ENCODE measurements around the gene APOA5. TPM values are rescaled to one million over a fixed set of nuclear protein-coding genes. Genes with fewer than 3 reads are reported as not detected.

Gene APOA5
- total and polyA plus RNA-seq, 9 of the 15 experiments (the other 6 are each of a cell fraction or from before 2014, with no cell fraction given), result not detected

DNA sequence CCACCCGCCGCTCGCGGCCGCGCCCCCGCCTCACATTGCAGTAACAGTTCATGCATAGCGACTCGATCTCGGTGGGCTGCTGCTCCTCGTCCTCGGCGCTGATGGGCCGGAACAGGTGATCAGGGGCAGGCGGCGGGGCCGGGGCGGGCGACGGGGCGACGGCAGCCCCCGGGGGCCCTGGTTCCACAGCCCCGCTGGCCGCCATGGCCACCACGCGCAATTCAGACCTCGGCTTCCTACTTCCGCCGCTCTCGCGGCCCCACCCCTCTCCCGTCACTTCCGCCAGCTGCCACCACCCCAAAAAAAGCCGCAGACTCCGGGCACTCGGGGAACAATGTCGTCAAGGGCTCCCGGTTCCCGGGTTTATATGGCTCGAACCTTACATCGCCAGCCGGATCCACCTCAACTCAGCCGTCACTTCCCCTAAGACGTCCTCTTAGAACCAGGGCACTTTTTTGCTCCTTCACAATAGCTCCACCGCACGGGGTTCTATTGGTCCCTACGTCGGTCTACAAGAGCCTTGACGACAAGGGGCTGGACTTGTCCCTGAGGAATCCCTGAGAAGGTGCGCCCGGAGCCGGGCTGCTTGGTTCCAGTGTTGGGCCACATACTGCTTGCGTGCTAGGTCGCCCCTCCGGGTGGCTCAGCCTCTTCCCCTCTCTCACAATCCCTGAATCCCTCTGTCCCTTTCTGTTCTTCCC is 3.7 kb downstream of the APOA5 start, which contains the start of gene ZPR1 (continued):
- TF ChIP-seq MTA3 (IDR thresholded peaks at IDR 0.05; ENCODE audit: borderline replicate concordance) (peak; percentile 68; the same call in 1 of the 2 replicates), ZFX (CRISPR knock-in tag; IDR thresholded peaks at IDR 0.05) (peak; percentile 52), MXI1 (IDR thresholded peaks at IDR 0.05; ENCODE audit: low read depth, low read length) (peak; percentile 90), SAP30 (IDR thresholded peaks at IDR 0.05; ENCODE audit: borderline replicate concordance, insufficient read depth, low read depth, low read length, poor library complexity, severe bottlenecking) (peak; percentile 90), SRF (CRISPR knock-in tag; IDR thresholded peaks at IDR 0.05) (peak in 1 of 2 experiments; percentile 57; a peak in 1 of 4 replicates), TEAD4 (IDR thresholded peaks at IDR 0.05; ENCODE audit: low read length) (no peak), TEAD4 (CRISPR knock-in tag; IDR thresholded peaks at IDR 0.05; ENCODE audit: borderline replicate concordance) (no peak), HMGN3 (IDR thresholded peaks at IDR 0.05; ENCODE audit: borderline replicate concordance, extremely low read depth, insufficient read length, low read depth, low read length) (peak; percentile 58), MAZ (CRISPR knock-in tag; conservative IDR thresholded peaks at IDR 0.05 in 1 of 2, IDR thresholded peaks at IDR 0.05 in 1 of 2) (peak; percentile 48 to 64; a peak in 3 of 4 replicates), NFRKB (IDR thresholded peaks at IDR 0.05; ENCODE audit: low read depth) (0 out of 2 replicates have a peak, but pooled peaks have one; percentile 19), NRF1 (conservative IDR thresholded peaks at IDR 0.05 in 1 of 2, IDR thresholded peaks at IDR 0.05 in 1 of 2) (peak in 1 of 2 experiments; percentile 39; a peak in 3 of 4 replicates), CC2D1A (IDR thresholded peaks at IDR 0.05) (0 out of 2 replicates have a peak, but pooled peaks have one; percentile 18), ZNF274 (IDR thresholded peaks at IDR 0.05; ENCODE audit: borderline replicate concordance, low read depth, low read length) (no peak), ETV1 (tag; conservative IDR thresholded peaks at IDR 0.05; ENCODE audit: low read depth) (peak; percentile 32; the same call in 1 of the 2 replicates), EGR1 (conservative IDR thresholded peaks at IDR 0.05) (0 out of 2 replicates have a peak, but pooled peaks have one; percentile 19), NEUROD1 (IDR thresholded peaks at IDR 0.05; ENCODE audit: borderline replicate concordance, low read depth, low read length, partially characterized antibody) (peak; percentile 27), PCBP1 (IDR thresholded peaks at IDR 0.05; ENCODE audit: low read depth, low read length, poor library complexity, severe bottlenecking) (peak; percentile 84), RB1 (IDR thresholded peaks at IDR 0.05; ENCODE audit: low read depth) (peak; percentile 28; the same call in 1 of the 2 replicates), SIN3A (IDR thresholded peaks at IDR 0.05; ENCODE audit: borderline replicate concordance in 2 of 2, control insufficient read depth in 1 of 2, low read depth in 2 of 2, low read length in 2 of 2) (peak; percentile 96), HNRNPL (IDR thresholded peaks at IDR 0.05; ENCODE audit: low read depth, low read length) (no peak)
- TF ChIP-seq, protein P1, sequence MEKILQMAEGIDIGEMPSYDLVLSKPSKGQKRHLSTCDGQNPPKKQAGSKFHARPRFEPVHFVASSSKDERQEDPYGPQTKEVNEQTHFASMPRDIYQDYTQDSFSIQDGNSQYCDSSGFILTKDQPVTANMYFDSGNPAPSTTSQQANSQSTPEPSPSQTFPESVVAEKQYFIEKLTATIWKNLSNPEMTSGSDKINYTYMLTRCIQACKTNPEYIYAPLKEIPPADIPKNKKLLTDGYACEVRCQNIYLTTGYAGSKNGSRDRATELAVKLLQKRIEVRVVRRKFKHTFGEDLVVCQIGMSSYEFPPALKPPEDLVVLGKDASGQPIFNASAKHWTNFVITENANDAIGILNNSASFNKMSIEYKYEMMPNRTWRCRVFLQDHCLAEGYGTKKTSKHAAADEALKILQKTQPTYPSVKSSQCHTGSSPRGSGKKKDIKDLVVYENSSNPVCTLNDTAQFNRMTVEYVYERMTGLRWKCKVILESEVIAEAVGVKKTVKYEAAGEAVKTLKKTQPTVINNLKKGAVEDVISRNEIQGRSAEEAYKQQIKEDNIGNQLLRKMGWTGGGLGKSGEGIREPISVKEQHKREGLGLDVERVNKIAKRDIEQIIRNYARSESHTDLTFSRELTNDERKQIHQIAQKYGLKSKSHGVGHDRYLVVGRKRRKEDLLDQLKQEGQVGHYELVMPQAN (IDR thresholded peaks at IDR 0.05; ENCODE audit: borderline replicate concordance), result peak; percentile 91
- TF ChIP-seq, protein P2, sequence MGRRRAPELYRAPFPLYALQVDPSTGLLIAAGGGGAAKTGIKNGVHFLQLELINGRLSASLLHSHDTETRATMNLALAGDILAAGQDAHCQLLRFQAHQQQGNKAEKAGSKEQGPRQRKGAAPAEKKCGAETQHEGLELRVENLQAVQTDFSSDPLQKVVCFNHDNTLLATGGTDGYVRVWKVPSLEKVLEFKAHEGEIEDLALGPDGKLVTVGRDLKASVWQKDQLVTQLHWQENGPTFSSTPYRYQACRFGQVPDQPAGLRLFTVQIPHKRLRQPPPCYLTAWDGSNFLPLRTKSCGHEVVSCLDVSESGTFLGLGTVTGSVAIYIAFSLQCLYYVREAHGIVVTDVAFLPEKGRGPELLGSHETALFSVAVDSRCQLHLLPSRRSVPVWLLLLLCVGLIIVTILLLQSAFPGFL (CRISPR knock-in tag; IDR thresholded peaks at IDR 0.05), result 0 out of 2 replicates have a peak, but pooled peaks have one; percentile 47
- TF ChIP-seq, protein P3, sequence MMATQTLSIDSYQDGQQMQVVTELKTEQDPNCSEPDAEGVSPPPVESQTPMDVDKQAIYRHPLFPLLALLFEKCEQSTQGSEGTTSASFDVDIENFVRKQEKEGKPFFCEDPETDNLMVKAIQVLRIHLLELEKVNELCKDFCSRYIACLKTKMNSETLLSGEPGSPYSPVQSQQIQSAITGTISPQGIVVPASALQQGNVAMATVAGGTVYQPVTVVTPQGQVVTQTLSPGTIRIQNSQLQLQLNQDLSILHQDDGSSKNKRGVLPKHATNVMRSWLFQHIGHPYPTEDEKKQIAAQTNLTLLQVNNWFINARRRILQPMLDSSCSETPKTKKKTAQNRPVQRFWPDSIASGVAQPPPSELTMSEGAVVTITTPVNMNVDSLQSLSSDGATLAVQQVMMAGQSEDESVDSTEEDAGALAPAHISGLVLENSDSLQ (IDR thresholded peaks at IDR 0.05), result peak; percentile 58

Measured in K562 (cell line).